ENCODE results near the gene FBLIM1.

The FBLIM1 gene

GRCh38 chr1:15758343-15758931 lies at the start of gene FBLIM1:
Gene FBLIM1 (plus strand): TSS chr1:15758795. CDS start chr1:15764984, 6,189 bp downstream.
- no peak for TF ChIP-seq CTCF (conservative IDR thresholded peaks at IDR 0.05)
- H3K27ac ChIP-seq: peak within 1 kb of the TSS; percentile 71; the same call in 1 of the 2 replicates

GRCh38 chr1:15709226-15709625 lies 49.4 kb upstream of the FBLIM1 start:
- H3K27ac ChIP-seq: no peak overlapping the region
- TF ChIP-seq CTCF (conservative IDR thresholded peaks at IDR 0.05): no peak

- TF ChIP-seq CTCF (conservative IDR thresholded peaks at IDR 0.05): no peak
- H3K27ac ChIP-seq: no peak overlapping the region
Measured at GRCh38 chr1:15712168-15712567, 46.4 kb upstream of the FBLIM1 start.

GRCh38 chr1:15714406-15715136 lies 44.0 kb upstream of the FBLIM1 start:
- no peak overlapping the region for H3K27ac ChIP-seq
- TF ChIP-seq CTCF (conservative IDR thresholded peaks at IDR 0.05): no peak

- no peak for TF ChIP-seq CTCF (conservative IDR thresholded peaks at IDR 0.05)
- no peak overlapping the region for H3K27ac ChIP-seq
Measured at GRCh38 chr1:15717418-15718125, 41.0 kb upstream of the FBLIM1 start.

GRCh38 chr1:15718199-15718601 lies 40.4 kb upstream of the FBLIM1 start:
- no peak for TF ChIP-seq CTCF (conservative IDR thresholded peaks at IDR 0.05)
- H3K27ac ChIP-seq: no peak overlapping the region

GRCh38 chr1:15719381-15720120 lies 39.0 kb upstream of the FBLIM1 start:
- H3K27ac ChIP-seq: no peak overlapping the region
- TF ChIP-seq CTCF (conservative IDR thresholded peaks at IDR 0.05): no peak
